ENCODE results near the gene DENND5B.
"Not testable (repeated sequence)": the region's sequence is repeated elsewhere in the genome, so short reads cannot be mapped to it uniquely, and the experiment has no call there.

The DENND5B gene

DNA sequence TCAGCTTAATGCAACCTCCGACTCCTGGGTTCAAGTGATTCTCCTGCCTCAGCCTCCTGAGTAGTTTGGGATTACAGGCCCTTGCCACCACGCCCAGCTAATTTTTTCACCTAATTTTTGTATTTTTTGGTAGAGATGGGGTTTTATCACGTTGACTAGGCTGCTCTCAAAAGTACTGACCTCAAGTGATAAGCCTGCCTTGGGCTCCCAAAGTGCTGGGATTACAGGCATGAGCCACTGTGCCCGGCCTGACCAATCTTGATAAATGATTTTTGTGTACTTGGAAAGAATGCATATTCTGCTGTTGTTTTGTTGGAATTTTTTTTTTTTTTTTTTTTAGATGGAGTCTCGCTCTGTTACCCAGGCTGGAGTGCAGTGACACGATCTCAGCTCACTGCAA is 215.5 kb downstream of the DENND5B start:
- DNase-seq (ENCODE audit: low spot score) = not testable (repeated sequence)

DNA sequence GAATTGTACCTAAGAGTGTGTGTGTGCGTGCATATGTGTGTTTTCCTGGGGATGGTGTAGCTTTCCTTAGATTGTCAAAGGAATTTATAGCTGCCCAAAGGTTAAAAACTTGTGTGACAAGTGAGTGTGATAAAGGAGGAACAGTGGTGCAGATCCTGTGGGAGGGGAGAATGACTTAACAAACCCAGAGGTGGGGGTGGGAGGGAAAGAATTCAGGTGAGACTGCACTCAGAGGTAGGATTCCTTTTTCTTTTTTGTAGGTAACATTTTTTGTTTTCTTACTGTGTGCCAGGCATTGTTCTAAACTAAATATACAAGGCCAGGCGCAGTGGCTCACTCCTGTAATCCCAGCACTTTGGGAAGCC is 219.7 kb downstream of the DENND5B start:
- no peak for DNase-seq (ENCODE audit: low spot score)

DNA sequence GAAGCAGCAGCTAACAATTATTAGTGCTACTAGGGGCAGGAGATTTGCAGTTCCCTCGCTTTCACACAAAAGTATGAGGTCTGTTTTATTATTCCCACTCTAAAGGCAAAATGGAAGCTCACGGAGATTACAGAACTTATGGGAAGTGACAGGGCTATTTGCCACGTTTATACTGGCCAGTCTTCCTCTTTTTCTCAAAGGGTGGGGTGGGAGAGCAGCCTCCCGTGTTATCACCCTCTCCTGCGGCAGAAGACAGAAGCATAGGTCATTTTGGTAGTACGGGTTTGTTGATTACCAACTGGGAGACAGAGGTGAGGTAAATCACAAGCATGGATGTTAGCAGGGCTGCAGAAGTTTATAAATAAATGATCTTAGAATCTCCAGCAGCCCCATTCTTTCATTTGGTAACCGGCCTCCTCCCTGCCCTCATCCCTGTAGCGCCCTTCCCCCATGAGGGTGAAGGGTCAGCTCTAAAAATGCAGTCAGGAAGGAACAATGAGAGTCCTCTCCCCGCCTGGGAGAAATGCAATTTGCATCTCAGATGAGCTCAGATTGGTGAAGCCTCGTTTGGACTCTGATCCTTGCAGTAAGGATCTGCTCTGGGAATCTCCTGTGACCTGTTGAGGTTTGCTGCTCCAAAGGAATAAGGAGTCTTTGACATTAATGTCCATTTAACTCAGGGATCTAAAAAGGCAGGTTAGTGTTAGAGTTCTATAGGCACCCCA is 220.2 kb downstream of the DENND5B start:
- DNase-seq (ENCODE audit: low spot score) = no peak

DNA sequence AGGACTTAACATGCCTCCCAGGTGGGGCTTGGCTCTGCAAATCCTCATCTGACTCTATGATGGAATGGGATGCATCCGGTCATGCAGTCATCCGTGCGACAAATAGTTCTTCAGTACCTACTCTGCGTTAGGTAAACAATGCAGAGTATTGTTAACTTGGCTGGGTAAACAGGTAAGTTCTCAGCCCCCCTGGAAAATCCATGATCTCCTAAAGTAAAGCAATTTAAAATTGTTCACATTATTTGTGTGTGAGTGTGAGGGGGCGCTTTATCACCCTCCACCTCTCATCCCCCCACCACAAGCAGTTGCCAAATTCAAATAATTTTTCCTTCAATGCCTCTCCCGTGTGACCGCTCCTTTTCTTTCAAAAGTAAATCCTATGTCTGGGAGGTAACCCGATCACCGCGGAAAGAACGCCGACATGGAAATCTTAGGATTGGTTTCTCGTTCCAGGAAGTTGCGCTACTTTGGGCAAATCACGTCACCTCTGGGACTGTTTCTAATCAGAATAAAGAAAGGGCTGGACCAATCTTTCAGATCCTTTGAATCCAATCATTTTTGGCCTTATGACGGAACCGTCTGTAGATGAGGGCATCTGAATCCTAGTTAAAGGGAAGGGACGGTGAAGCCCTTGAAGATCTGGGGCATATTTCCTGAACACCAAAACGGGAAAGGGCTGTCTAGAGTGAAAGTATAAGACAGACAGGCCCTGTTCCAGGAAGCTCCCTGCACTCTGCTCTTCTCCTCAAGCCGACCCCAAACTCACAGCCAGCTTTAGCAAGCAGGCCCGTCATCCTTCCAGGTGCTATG is 221.0 kb downstream of the DENND5B start:
- DNase-seq (ENCODE audit: low spot score) = no peak

DNA sequence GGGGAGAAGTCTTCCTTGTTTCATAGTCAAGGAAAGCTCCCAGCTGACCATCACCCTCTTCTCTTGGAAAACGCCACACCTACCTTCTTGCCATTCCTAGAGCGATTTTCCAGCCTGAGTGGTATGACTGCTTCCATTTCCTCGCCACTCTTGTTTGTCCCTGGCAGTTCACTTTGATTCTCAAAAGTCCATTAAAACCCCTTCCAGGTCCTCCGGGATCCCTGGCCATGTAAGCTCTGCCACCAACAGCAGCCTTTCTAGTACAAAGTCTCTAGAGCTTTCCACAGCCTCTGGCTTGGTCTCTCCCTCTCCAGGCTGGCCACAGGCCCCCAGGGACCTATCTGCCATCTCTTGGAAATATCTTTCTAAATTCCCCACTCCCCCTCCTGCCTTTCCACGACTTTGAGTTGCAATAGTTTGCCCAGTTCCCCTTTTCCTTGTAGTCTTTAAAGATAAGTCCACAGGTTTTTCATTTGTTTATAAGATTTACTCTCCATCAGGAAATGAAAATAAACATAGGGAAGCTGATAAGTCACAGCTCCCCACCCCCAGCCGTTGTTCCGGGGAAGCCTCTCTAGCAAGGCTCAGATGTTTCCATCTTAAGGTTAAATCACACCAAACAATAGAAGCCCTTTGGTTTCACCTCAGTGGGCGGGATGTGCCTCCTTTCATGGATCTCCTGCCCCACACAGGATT is 222.1 kb downstream of the DENND5B start:
- DNase-seq (ENCODE audit: low spot score) = no peak

DNA sequence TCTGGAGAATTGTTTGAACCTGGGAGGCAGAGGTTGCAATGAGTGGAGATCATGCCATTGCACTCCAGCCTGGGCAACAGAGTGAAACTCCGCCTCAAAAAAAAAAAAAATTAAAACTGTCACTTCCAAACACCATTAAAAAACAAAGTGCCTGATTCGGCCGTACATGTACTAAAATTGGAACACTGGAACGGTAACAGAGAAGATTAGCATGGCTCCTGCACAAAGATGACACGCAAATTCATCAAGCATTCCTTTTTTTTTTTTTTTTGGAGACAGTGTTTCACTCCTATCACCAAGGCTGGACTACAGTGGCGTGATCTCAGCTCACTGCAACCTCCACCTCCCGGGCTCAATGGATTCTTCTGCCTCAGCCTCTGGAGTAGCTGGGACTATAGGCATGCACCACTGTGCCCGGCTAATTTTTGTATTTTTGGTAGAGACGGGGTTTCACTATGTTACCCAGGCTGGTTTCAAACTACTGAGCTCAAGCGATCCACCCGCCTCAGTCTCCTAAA is 224.8 kb downstream of the DENND5B start:
- no peak for DNase-seq (ENCODE audit: low spot score)

DNA sequence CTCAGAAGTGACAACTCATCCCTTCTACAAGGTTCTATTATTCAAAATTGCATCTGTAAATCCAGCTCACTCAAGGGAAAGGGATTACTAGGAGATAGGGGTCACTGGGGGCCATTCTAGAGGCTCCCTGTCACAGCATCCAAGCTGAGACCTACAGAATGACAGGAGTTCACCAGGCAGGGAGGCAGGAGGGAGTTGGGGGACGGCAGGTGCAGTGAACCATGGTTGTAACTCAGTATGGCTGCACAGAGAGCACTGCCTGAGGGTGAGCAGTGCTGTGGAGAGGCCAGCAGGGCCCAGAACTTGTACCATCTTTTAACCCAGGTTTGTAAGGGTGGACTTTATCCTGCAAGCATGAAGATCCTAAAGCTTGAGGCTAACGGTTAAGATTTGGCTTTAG is 227.1 kb downstream of the DENND5B start:
- no peak for DNase-seq (ENCODE audit: low spot score)

DNA sequence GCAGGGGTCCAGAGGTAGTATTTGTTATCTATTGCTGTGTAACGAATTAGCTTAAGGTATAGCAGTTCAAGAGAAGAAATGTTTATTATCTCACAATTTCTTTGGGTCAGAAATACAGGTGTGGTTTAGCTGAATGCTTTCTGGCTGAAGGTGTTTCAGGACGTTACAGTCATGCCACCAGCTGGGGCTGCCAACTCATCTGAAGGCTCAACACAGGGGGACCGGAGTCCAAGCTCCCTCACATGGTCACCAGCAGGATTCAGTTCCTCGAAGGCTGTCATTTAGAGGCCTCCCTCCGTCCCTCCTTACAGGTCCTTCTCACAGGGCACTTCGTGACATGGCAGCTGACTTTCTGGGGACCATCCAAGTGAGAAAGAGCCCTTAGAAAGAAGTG is 227.5 kb downstream of the DENND5B start:
- no peak for DNase-seq (ENCODE audit: low spot score)

DNA sequence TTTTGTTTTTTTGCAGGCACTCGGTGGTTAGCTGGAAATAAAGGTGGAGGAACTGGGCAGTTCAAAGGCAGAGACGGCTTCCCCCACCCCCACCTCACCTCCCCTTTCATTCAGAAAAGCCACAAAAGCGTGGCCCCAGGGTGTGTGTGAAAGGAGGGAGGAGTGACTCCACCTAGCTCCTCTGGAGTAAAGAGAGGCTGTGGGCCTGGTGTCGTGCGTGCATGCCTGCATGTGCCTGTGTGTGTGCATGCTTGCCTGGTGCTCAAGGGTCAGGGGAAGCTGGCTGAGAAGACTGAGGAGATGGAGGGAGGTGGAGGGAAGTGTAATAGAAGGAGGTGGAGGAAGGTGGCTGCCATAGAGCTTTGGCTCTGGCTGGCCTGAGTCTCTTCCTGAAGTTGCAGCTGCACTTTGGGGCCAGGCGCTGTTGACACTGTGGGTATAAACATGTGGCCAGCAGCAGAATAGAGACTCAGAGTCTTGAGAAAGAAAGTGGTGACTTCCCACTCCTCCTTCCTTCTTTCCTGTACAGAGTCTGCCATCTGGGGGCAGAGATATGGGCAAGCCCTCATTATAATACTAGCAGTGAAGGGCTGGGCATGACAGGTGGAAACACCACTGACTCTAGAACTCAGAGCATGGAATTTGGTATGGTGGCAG is 228.0 kb downstream of the DENND5B start:
- peak; percentile 9 for DNase-seq (ENCODE audit: low spot score)

DNA sequence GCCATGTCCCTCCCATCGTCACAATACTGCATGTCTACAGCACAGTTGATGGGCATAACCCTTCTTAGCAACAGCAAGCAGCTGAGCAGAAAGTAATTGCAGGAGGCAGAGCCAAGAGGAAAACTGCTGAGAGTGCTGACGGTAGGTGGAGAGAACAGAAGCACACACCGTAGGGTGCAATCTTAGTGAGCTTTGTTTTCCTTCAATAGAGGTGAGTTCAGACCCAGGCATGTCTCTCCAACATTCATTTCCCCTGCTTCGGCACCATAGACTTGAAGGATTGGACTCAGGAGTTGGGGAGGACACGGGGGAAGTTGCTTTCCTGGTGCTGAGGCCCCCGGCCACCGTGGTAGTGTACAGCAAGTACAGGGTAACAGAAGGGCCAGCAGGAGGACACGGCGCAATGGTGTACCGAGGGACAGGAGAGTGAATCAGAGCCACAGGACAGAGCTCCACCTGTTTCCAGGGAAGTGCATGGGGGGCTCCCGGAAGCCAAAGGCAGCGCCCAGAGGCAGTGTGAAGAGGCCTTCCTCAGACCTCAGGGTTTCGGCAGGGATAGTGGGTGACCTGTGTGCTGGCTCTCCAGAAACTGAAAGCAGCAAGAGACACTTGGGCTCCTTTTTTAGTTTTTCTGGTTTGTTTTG is 228.7 kb downstream of the DENND5B start:
- DNase-seq (ENCODE audit: low spot score) = no peak

DNA sequence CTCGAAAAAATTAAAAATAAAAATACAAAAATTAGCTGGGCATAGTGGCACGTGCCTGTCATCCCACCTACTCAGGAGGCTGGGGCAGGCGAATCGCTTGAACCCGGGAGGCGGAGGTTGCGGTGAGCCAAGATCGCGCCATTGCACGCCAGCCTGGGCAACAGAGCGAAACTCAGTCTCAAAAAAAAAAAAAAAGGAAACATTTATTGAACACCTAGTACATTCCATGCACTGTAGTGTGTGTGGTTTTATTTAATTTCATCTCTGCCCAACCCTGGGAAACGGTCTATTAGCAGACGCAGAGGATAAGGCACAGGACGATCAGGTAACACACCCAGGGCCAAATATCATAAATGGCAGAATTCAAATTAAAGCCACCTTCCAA is 229.2 kb downstream of the DENND5B start:
- no peak for DNase-seq (ENCODE audit: low spot score)

DNA sequence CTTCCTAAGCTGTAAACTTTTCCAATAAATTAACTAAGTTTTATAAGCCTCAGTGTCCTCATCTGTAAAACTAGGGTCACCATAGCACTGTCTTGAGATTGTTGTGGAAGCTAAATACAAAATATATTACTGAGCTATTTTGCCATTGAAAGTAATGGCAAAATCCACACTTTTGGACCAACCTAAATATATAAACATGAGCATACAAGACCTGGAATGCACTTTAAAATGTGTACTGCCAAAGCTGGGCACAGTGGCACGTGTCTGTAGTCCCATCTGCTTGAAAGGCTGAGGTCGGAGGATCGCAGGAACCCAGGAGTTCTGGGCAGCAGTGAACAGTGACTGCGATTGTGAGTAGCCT is 235.2 kb downstream of the DENND5B start:
- no peak for DNase-seq (ENCODE audit: low spot score)

DNA sequence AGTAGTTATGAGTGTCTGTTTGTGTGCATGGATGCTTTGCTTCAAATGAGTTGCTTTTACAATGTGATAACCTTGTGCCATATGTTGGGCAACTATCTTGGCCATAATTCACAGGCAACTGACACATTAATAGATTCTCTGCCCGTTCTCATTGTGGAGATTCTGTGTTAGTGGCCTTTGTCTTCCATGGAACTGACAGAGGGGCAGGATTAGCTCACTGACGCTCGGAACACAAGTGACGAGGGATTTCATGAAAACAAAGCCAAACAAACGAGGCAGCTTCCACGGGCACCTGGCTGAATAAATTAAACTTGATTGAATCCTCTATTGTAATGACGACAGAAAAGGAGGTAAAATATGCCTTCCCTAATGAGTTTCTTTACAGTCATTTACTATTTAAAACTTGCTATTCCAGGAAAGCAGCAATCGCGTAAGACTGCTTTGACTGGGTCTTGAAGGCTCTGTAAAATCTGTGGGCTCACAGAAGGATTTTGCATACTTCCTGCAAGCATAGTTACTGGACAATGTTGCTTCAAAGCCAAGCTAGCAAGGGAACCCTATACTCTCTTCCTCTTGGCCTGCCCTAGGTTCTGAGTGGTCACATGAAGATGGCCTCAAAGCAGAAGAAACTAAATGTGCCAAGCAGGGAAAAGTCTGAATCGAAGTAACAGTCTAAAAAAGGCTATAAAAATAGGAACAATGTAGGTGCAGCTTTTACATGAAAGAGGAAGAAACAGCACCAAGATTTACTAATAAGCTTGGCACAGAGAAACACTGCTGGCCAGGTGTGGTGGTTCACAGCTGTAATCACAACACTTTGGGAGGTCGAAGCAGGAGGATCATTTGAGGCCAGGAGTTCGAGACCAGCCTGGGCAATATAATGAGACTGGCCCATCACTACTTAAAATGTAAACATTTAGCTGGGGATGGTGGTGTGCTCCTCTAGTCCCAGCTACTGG is 236.9 kb downstream of the DENND5B start:
- DNase-seq (ENCODE audit: low spot score) = no peak

DNA sequence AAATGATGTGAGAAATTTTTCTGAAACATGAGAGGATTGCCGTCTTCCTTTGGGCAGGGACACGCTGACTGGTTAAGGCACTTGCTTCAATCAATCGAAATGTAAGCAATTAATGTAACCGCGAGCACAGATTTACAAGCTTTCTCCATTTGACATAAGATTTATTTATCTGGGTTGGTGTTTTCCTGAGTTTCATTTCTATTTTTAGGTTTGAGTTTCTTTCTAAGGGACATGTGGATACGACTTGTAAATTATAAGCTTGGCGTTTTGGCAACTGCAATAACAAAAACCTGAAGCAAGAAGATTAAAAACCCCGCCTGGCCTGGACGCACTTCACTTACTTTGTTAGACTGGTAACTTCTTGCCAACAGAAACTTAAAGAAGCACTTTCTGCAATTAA is 244.7 kb downstream of the DENND5B start:
- DNase-seq (ENCODE audit: low spot score) = no peak

DNA sequence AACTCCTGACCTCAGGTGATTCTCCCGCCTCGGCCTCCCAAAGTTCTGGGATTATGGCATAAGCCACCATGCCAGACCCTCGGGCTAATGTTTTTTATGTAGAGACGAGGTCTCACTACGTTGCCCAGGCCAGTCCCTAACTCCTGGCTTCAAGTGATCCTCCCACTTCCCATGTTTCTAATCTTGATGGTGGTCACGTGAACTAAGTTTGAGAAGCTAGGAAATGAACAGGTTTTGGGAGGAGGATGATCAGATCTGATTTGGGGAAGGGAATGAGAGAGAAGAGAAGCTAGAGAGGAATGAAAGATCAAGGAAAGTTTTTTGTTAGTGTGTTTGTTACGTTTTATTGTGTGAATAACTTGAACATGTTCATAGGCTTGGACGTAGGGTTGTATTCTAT is 247.8 kb downstream of the DENND5B start:
- DNase-seq (ENCODE audit: low spot score) = no peak

DNA sequence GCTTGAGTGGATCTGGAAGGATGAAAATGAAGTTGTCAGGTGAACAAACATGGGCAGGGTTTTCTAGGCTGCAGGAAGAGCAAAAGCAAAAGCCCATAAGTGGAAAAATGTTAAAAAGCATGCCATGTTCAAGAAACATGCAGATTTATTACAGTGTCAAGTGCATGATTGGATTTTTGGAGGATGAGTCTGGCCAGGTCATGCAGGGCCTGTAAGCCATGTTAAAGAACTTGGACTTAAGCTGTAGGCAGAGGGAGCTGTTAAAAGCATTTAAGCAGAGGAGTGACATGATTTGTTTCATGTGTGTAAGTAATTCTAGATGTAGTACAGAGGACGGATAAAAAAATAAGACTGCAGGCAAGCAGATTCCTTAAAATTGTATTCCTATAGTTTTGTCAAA is 248.7 kb downstream of the DENND5B start:
- DNase-seq (ENCODE audit: low spot score) = no peak

DNA sequence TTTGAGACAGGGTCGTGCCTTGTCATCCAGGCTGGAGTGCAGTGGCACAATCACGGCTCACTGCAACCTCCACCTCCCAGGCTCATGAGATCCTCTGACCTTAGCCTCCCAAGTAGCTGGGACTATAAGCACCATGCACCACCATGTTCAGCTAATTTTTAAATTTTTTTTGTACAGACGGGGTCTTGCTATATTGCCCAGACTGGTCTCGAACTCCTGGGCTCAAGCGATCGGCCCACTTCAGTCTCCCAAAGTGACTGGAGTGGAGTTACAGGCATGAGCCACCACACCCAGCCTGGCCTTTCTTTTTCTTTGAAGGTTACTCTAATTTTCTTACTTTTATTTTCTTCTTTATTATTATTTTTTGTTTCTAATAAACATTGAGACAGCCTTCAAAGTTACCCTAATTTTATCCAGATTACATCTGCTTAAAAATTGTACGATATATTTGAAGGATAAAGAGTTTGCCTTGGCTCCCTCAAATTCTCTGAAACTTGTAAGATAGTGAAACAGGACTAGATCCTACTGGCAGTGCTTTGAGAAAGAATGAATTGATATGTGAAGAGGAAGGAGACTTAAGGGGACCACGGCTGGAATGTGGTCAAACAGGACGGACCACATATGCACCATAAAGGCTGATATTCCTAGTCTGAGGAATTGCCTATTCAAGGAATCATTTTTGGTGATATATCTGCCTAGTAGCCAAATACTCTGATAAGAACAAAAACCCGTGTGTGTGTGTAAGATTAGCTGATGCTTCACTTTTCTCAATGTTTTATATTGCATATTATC is 250.9 kb downstream of the DENND5B start:
- no peak for DNase-seq (ENCODE audit: low spot score)

DNA sequence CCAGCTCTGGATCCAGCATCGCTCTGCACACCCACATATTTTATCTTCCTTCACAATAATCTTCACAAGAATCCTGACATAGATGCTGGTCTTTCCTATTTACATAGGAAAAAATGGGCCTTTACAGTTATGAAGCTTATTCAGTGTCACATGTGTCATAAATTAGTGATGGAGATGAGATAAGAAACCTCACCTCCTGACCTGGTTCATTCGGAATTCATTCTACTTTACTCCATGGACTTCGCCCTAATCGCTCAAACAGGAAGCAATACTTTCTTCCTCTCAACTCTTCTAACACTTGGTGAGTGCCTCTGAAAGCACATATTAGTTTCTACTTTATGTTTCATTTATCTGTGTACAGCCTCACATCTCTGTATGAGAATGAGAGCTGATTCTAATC is 253.0 kb downstream of the DENND5B start:
- DNase-seq (ENCODE audit: low spot score) = no peak
